ENCODE measurements around the gene POLN.

Gene POLN

GRCh38 chr4:2104556-2105345 is 137.2 kb downstream of the POLN start:
- no peak for DNase-seq
- ChIA-PET POLR2A (interaction anchor here (0.6 kb wide), 1 partner anchor 427 kb away, joined by 3 read pairs; no protein-coding TSS in a partner anchor), CTCF (no interaction called here)
- no peaks in the 10 kb centered on the region for H3K36me3 ChIP-seq (ENCODE audit: control insufficient read depth in 4 of 4, insufficient read depth in 4 of 4, low read length in 3 of 4)
- H3K4me3 ChIP-seq (ENCODE audit: control insufficient read depth in 1 of 7, extremely low read depth in 1 of 7, insufficient read depth in 4 of 7, low read depth in 2 of 7, low read length in 6 of 7): no peak overlapping the region
- peaks cover 0 to 29% (median 17%) of the 10 kb centered on the region in 5 experiments for H3K9me3 ChIP-seq (ENCODE audit: control extremely low read depth in 1 of 5, control insufficient read depth in 4 of 5, insufficient read depth in 2 of 5, low read depth in 1 of 5, low read length in 4 of 5)
- peaks cover 0 to 9% (median 6%) of the 10 kb centered on the region in 5 experiments for H3K27me3 ChIP-seq (replicated peaks in 2 of 5; ENCODE audit: control insufficient read depth in 4 of 5, insufficient read depth in 5 of 5, low read length in 4 of 5)
- 89% methylated on average over 9 of the region's 9 CpGs for WGBS (ENCODE audit: insufficient coverage)
- no peak overlapping the region for H3K27ac ChIP-seq (ENCODE audit: insufficient read depth in 1 of 2, low read depth in 1 of 2, low read length in 2 of 2, poor library complexity in 1 of 2, severe bottlenecking in 2 of 2)
- no peaks in the 10 kb centered on the region for H3K4me1 ChIP-seq (ENCODE audit: control extremely low read depth in 1 of 4, control insufficient read depth in 4 of 4, insufficient read depth in 4 of 4, low read length in 3 of 4)

DNA sequence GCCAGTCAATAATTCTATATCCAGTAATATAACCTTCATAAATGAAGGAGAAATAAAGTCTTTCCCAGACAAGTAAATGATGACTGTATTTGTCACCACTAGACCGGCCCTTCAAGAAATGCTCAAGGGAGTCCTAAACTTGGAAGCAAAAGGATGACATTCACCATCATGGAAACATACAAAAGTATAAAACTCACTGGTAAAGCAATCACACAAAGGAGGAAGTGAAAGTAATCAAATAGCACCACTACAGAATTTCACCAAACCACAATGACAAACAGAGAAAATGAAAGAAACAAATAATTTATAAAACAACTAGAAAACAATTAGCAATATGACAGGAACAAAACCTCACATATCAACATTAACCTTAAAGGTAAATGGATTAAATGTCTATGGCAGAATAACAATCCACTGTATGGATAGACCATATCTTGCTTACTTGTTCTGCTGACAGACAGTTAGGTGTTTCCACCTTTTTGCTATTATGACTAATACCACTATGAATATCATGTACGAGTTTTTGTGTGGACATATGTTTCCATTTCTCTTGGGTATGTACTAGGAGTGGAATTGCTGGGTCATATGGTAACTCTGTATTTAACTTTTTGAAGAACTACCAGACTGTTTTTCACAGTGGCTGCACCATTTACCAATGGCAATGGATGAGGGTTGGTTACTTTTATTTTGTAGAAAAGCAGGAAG is 137.9 kb downstream of the POLN start:
- ChIA-PET CTCF (no interaction called here), POLR2A (no interaction called here)
- H3K4me1 ChIP-seq (ENCODE audit: control extremely low read depth in 1 of 4, control insufficient read depth in 4 of 4, insufficient read depth in 4 of 4, low read length in 3 of 4): no peaks in the 10 kb centered on the region
- 100% methylated on average over 1 of the region's 2 CpGs for WGBS (ENCODE audit: insufficient coverage)
- H3K4me3 ChIP-seq (ENCODE audit: control insufficient read depth in 1 of 7, extremely low read depth in 1 of 7, insufficient read depth in 4 of 7, low read depth in 2 of 7, low read length in 6 of 7): no peak overlapping the region
- H3K27ac ChIP-seq (ENCODE audit: insufficient read depth in 1 of 2, low read depth in 1 of 2, low read length in 2 of 2, poor library complexity in 1 of 2, severe bottlenecking in 2 of 2): no peak overlapping the region
- H3K9me3 ChIP-seq (ENCODE audit: control extremely low read depth in 1 of 5, control insufficient read depth in 4 of 5, insufficient read depth in 2 of 5, low read depth in 1 of 5, low read length in 4 of 5): peaks cover 0 to 29% (median 17%) of the 10 kb centered on the region in 5 experiments
- DNase-seq: peak in 2 of 3 donors; percentile 10 to 17
- H3K27me3 ChIP-seq (replicated peaks in 2 of 5; ENCODE audit: control insufficient read depth in 4 of 5, insufficient read depth in 5 of 5, low read length in 4 of 5): peaks cover 0 to 9% (median 6%) of the 10 kb centered on the region in 5 experiments
- H3K36me3 ChIP-seq (ENCODE audit: control insufficient read depth in 4 of 4, insufficient read depth in 4 of 4, low read length in 3 of 4): no peaks in the 10 kb centered on the region

GRCh38 chr4:2103127-2103842 is 138.6 kb downstream of the POLN start:
- 100% methylated on average over 3 of the region's 5 CpGs for WGBS (ENCODE audit: insufficient coverage)
- CTCF ChIA-PET: no interaction called here

DNA sequence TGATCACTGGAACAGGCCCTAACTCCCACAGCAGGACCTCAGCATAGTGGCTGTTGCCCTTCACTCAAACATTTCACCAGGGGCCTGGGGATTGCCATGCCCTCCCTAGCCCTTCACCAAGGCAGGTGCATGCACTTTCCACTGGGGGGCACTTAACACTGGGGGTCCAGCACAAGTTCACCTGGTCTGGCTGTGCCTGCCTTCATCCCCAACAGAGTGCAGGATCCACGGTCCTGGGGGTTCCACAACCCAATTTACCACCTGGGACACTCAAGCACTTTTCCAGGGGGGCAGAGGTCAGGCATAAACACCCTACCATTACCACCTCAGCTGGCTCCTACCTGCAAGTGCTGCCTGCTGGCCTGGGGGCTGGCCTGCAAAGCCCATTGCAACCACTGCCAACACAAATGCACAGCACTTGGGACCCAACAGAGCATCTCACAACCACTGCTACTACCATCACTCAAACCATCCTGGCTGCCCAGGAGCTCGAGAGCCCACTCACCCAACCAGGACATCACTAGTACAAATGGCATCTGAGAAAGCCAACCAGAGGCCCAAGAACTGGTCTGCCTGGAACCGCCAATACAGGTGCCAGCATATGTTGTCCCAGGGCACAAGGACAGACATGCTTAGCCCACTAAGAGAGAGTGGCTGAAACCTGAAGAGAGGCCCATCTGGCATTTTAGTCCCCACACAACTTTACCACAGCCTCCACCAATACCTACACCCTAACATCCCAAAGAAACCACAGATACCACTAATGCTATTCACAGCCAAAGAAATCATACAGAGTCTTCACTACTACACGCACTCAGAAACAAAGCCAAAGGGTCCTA is 139.7 kb downstream of the POLN start:
- ChIA-PET POLR2A (no interaction called here), CTCF (no interaction called here)
- Histone ChIP-seq H3K27me3 (replicated peaks in 2 of 5; ENCODE audit: control insufficient read depth in 4 of 5, insufficient read depth in 5 of 5, low read length in 4 of 5) (peaks cover 0 to 4% (median 1%) of the 10 kb centered on the region in 5 experiments), H3K27ac (ENCODE audit: insufficient read depth in 1 of 2, low read depth in 1 of 2, low read length in 2 of 2, poor library complexity in 1 of 2, severe bottlenecking in 2 of 2) (no peak overlapping the region), H3K4me3 (ENCODE audit: control insufficient read depth in 1 of 7, extremely low read depth in 1 of 7, insufficient read depth in 4 of 7, low read depth in 2 of 7, low read length in 6 of 7) (no peak overlapping the region), H3K9me3 (ENCODE audit: control extremely low read depth in 1 of 5, control insufficient read depth in 4 of 5, insufficient read depth in 2 of 5, low read depth in 1 of 5, low read length in 4 of 5) (peaks cover 0 to 30% (median 17%) of the 10 kb centered on the region in 5 experiments), H3K4me1 (ENCODE audit: control extremely low read depth in 1 of 4, control insufficient read depth in 4 of 4, insufficient read depth in 4 of 4, low read length in 3 of 4) (no peaks in the 10 kb centered on the region), H3K36me3 (ENCODE audit: control insufficient read depth in 4 of 4, insufficient read depth in 4 of 4, low read length in 3 of 4) (no peaks in the 10 kb centered on the region)
- no peak for DNase-seq
- whole genome bisulfite sequencing (ENCODE audit: insufficient coverage): 95% methylated on average over 4 of the region's 4 CpGs

More at GRCh38 chr4:2103127-2103842, 138.6 kb downstream of the POLN start:
- Histone ChIP-seq H3K27me3 (replicated peaks in 2 of 5; ENCODE audit: control insufficient read depth in 4 of 5, insufficient read depth in 5 of 5, low read length in 4 of 5) (peaks cover 0 to 4% (median 3%) of the 10 kb centered on the region in 5 experiments), H3K27ac (ENCODE audit: insufficient read depth in 1 of 2, low read depth in 1 of 2, low read length in 2 of 2, poor library complexity in 1 of 2, severe bottlenecking in 2 of 2) (no peak overlapping the region), H3K9me3 (ENCODE audit: control extremely low read depth in 1 of 5, control insufficient read depth in 4 of 5, insufficient read depth in 2 of 5, low read depth in 1 of 5, low read length in 4 of 5) (peaks cover 0 to 29% (median 17%) of the 10 kb centered on the region in 5 experiments), H3K4me1 (ENCODE audit: control extremely low read depth in 1 of 4, control insufficient read depth in 4 of 4, insufficient read depth in 4 of 4, low read length in 3 of 4) (no peaks in the 10 kb centered on the region), H3K4me3 (ENCODE audit: control insufficient read depth in 1 of 7, extremely low read depth in 1 of 7, insufficient read depth in 4 of 7, low read depth in 2 of 7, low read length in 6 of 7) (no peak overlapping the region), H3K36me3 (ENCODE audit: control insufficient read depth in 4 of 4, insufficient read depth in 4 of 4, low read length in 3 of 4) (no peaks in the 10 kb centered on the region)
- no peak for DNase-seq
- POLR2A ChIA-PET: no interaction called here

GRCh38 chr4:2101346-2102044 is 140.4 kb downstream of the POLN start:
- no peak overlapping the region for H3K4me3 ChIP-seq (ENCODE audit: control insufficient read depth in 1 of 7, extremely low read depth in 1 of 7, insufficient read depth in 4 of 7, low read depth in 2 of 7, low read length in 6 of 7)
- H3K27ac ChIP-seq (ENCODE audit: insufficient read depth in 1 of 2, low read depth in 1 of 2, low read length in 2 of 2, poor library complexity in 1 of 2, severe bottlenecking in 2 of 2): no peak overlapping the region
- 96% methylated on average over 4 of the region's 7 CpGs for WGBS (ENCODE audit: insufficient coverage)
- H3K9me3 ChIP-seq (ENCODE audit: control extremely low read depth in 1 of 5, control insufficient read depth in 4 of 5, insufficient read depth in 2 of 5, low read depth in 1 of 5, low read length in 4 of 5): peaks cover 0 to 37% (median 24%) of the 10 kb centered on the region in 5 experiments
- POLR2A ChIA-PET: no interaction called here
- H3K27me3 ChIP-seq (replicated peaks in 2 of 5; ENCODE audit: control insufficient read depth in 4 of 5, insufficient read depth in 5 of 5, low read length in 4 of 5): peaks cover 0 to 4% (median 1%) of the 10 kb centered on the region in 5 experiments
- no peaks in the 10 kb centered on the region for H3K4me1 ChIP-seq (ENCODE audit: control extremely low read depth in 1 of 4, control insufficient read depth in 4 of 4, insufficient read depth in 4 of 4, low read length in 3 of 4)
- DNase-seq: no peak
- CTCF ChIA-PET: no interaction called here
- H3K36me3 ChIP-seq (ENCODE audit: control insufficient read depth in 4 of 4, insufficient read depth in 4 of 4, low read length in 3 of 4): no peaks in the 10 kb centered on the region

- CTCF ChIA-PET: no interaction called here
- peaks cover 0 to 4% (median 0%) of the 10 kb centered on the region in 5 experiments for H3K27me3 ChIP-seq (replicated peaks in 2 of 5; ENCODE audit: control insufficient read depth in 4 of 5, insufficient read depth in 5 of 5, low read length in 4 of 5)
- no peaks in the 10 kb centered on the region for H3K4me1 ChIP-seq (ENCODE audit: control extremely low read depth in 1 of 4, control insufficient read depth in 4 of 4, insufficient read depth in 4 of 4, low read length in 3 of 4)
- peaks cover 0 to 26% (median 14%) of the 10 kb centered on the region in 5 experiments for H3K9me3 ChIP-seq (ENCODE audit: control extremely low read depth in 1 of 5, control insufficient read depth in 4 of 5, insufficient read depth in 2 of 5, low read depth in 1 of 5, low read length in 4 of 5)
- DNase-seq: no peak
- POLR2A ChIA-PET: no interaction called here
- WGBS (ENCODE audit: insufficient coverage): 93% methylated on average over 4 of the region's 7 CpGs
- no peak overlapping the region for H3K4me3 ChIP-seq (ENCODE audit: control insufficient read depth in 1 of 7, extremely low read depth in 1 of 7, insufficient read depth in 4 of 7, low read depth in 2 of 7, low read length in 6 of 7)
- H3K27ac ChIP-seq (ENCODE audit: insufficient read depth in 1 of 2, low read depth in 1 of 2, low read length in 2 of 2, poor library complexity in 1 of 2, severe bottlenecking in 2 of 2): no peak overlapping the region
- no peaks in the 10 kb centered on the region for H3K36me3 ChIP-seq (ENCODE audit: control insufficient read depth in 4 of 4, insufficient read depth in 4 of 4, low read length in 3 of 4)
These were observed 145.8 kb downstream of the POLN start for GRCh38 chr4:2096073-2096609.

Measured in common myeloid progenitor, CD34-positive (primary cell).